ENCODE measurements around the gene ACP4. TPM values are rescaled to one million over a fixed set of nuclear protein-coding genes. Genes with fewer than 3 reads are reported as not detected.

The ACP4 gene
- total and polyA plus RNA-seq, 2 experiments from 2014 or later: not detected

DNA sequence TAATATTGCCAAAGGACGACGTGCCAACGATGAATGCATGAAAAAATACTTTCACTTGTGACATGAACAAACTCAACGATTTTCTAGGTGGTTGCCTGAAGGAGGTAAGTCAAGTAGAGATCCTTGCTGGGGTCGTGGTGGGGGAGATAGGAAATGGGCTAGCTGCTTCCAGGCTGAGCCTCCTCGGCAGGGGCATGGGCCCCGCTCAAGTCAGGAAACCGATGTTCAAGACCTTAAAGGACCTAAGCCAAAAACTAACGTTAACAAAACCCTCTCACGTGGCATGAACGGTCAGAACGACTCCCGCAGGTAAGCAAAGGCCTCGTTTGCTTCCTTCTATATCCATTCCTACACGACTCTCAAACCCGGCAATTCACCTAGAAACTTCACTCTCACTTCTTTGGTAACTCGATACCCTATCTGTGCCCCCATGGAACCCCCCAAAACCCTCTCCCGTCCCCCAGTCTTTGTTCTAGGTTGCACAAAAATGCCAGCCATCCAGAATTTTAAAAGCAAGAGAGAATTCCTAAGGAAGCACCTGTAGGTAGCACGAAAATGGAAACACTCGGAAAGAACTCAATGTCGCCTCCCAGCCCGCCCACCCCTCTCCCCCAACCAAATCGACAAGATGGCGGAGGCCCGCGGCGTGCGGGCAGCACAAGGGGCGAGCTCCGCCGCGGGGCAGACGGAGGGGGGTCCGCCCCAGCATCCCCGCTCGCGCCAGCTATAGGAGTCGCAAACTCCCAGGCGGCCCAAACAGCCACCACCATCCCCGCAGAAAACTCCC lies 13.6 kb downstream of the ACP4 start (continued):
- TF ChIP-seq, protein P1, sequence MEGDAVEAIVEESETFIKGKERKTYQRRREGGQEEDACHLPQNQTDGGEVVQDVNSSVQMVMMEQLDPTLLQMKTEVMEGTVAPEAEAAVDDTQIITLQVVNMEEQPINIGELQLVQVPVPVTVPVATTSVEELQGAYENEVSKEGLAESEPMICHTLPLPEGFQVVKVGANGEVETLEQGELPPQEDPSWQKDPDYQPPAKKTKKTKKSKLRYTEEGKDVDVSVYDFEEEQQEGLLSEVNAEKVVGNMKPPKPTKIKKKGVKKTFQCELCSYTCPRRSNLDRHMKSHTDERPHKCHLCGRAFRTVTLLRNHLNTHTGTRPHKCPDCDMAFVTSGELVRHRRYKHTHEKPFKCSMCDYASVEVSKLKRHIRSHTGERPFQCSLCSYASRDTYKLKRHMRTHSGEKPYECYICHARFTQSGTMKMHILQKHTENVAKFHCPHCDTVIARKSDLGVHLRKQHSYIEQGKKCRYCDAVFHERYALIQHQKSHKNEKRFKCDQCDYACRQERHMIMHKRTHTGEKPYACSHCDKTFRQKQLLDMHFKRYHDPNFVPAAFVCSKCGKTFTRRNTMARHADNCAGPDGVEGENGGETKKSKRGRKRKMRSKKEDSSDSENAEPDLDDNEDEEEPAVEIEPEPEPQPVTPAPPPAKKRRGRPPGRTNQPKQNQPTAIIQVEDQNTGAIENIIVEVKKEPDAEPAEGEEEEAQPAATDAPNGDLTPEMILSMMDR (conservative IDR thresholded peaks at IDR 0.05; ENCODE audit: low read depth in 2 of 2): no peak
- TF ChIP-seq JUNB (IDR thresholded peaks at IDR 0.05; ENCODE audit: unreplicated experiment): no peak

DNA sequence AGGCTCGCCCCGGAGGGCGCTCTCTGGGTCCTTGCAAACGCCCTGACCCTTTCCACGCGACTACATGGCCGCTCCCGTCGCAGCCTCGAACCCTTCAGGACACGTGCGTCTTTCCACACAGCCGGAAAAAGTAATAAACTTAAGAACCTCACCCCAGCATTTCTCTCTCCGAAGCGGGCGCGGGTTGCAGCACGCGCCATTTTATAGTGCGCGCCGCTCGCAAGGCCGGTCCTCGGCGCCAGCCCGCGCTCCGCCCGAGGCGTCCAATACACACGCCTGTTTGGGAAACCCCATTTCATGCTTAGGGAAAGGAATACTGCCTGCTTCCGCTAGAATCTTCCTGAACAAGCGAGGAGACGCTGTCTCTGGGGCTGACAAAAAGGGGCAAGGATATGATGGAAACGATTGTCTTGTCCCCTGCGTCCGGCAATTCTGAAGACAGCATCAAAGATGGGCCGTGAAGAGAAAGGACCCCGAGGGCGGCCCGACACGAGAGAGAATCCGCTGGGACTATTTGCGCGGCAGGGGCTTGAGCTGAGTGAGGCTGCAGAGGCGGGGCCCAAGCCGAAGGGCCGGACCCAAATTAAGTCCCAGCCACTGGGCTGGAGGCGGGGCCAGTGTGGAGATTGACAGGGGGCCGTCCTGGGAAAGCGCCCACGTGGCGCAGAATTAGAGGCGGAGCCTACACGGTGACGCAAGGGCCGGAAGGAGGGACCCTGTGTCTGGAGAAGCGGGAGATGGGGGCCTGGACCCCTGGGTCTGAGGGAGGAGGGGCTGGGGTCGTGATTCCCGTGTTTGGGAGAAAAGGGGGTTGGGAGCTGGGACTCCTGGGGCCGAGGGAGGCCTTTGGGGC lies 14.4 kb downstream of the ACP4 start:
- H3K4me1 Mint-ChIP-seq: peaks cover 21% of the 10 kb centered on the region
- peaks cover 10% of the 10 kb centered on the region; the same call in 1 of the 2 replicates for H3K4me1 ChIP-seq (ENCODE audit: insufficient read depth)
- H3K79me2 ChIP-seq (replicated peaks; ENCODE audit: insufficient read depth): peaks cover 46% of the 10 kb centered on the region
- H3K27ac ChIP-seq (ENCODE audit: low read depth): peak overlapping the region; percentile 97
- H3K36me3 Mint-ChIP-seq (ENCODE audit: low read depth): peaks cover 48% of the 10 kb centered on the region
- peak overlapping the region; percentile 98 for H3K4me3 Mint-ChIP-seq
- H2AFZ ChIP-seq: no peak overlapping the region
- ATAC-seq (peak; percentile 92), DNase-seq (ENCODE audit: low spot score) (peak; percentile 99)
- peak; percentile 78 for TF ChIP-seq CREB1 (CRISPR knock-in tag; IDR thresholded peaks at IDR 0.05; ENCODE audit: low read depth)
- TF ChIP-seq ZNF114 (CRISPR knock-in tag; IDR thresholded peaks at IDR 0.05): no peak
- no peak for TF ChIP-seq ZNF331 (CRISPR knock-in tag; IDR thresholded peaks at IDR 0.05; ENCODE audit: low read depth)
- TF ChIP-seq JUNB (IDR thresholded peaks at IDR 0.05; ENCODE audit: unreplicated experiment): no peak
- TF ChIP-seq, protein P2, sequence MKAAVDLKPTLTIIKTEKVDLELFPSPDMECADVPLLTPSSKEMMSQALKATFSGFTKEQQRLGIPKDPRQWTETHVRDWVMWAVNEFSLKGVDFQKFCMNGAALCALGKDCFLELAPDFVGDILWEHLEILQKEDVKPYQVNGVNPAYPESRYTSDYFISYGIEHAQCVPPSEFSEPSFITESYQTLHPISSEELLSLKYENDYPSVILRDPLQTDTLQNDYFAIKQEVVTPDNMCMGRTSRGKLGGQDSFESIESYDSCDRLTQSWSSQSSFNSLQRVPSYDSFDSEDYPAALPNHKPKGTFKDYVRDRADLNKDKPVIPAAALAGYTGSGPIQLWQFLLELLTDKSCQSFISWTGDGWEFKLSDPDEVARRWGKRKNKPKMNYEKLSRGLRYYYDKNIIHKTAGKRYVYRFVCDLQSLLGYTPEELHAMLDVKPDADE (IDR thresholded peaks at IDR 0.05): peak; percentile 54
- peak; percentile 87 for TF ChIP-seq POLR2AphosphoS5 (IDR thresholded peaks at IDR 0.05; ENCODE audit: low read depth)
- TF ChIP-seq STAT1 (IDR thresholded peaks at IDR 0.05; ENCODE audit: unreplicated experiment): no peak
- TF ChIP-seq, protein P3, sequence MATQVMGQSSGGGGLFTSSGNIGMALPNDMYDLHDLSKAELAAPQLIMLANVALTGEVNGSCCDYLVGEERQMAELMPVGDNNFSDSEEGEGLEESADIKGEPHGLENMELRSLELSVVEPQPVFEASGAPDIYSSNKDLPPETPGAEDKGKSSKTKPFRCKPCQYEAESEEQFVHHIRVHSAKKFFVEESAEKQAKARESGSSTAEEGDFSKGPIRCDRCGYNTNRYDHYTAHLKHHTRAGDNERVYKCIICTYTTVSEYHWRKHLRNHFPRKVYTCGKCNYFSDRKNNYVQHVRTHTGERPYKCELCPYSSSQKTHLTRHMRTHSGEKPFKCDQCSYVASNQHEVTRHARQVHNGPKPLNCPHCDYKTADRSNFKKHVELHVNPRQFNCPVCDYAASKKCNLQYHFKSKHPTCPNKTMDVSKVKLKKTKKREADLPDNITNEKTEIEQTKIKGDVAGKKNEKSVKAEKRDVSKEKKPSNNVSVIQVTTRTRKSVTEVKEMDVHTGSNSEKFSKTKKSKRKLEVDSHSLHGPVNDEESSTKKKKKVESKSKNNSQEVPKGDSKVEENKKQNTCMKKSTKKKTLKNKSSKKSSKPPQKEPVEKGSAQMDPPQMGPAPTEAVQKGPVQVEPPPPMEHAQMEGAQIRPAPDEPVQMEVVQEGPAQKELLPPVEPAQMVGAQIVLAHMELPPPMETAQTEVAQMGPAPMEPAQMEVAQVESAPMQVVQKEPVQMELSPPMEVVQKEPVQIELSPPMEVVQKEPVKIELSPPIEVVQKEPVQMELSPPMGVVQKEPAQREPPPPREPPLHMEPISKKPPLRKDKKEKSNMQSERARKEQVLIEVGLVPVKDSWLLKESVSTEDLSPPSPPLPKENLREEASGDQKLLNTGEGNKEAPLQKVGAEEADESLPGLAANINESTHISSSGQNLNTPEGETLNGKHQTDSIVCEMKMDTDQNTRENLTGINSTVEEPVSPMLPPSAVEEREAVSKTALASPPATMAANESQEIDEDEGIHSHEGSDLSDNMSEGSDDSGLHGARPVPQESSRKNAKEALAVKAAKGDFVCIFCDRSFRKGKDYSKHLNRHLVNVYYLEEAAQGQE (IDR thresholded peaks at IDR 0.05; ENCODE audit: unreplicated experiment): no peak
- no peak for TF ChIP-seq NANOG (IDR thresholded peaks at IDR 0.05; ENCODE audit: borderline replicate concordance)
- peaks cover 21% of the 10 kb centered on the region for H3K36me3 ChIP-seq (ENCODE audit: insufficient read depth)
- peaks cover 29% of the 10 kb centered on the region for H3F3A ChIP-seq (replicated peaks; ENCODE audit: low read depth)
- H3K9me3 Mint-ChIP-seq: peaks cover 9% of the 10 kb centered on the region
- H4K20me1 ChIP-seq (replicated peaks; ENCODE audit: insufficient read depth): peaks cover 40% of the 10 kb centered on the region
- H3K27me3 Mint-ChIP-seq (ENCODE audit: insufficient read depth, low read depth, poor library complexity): peaks cover 18% of the 10 kb centered on the region
- H3K27ac Mint-ChIP-seq: peak overlapping the region; percentile 100
- peak overlapping the region; percentile 99 for H3K4me2 ChIP-seq
- H3K9me2 ChIP-seq (ENCODE audit: insufficient read depth): 0 out of 2 replicates have a peak, but pooled peaks cover under 1% of the 10 kb centered on the region
- H3K4me3 ChIP-seq: peak overlapping the region; percentile 85
- peaks cover 5% of the 10 kb centered on the region; the same call in 1 of the 2 replicates for H3K27me3 ChIP-seq (ENCODE audit: insufficient read depth)

All from GM23338 (cell line).